ENCODE data around the gene ZNF470. TPM values are rescaled to one million over a fixed set of nuclear protein-coding genes. Genes with fewer than 3 reads are reported as not detected.

Gene ZNF470
- polyA plus RNA-seq, 2 donors = 1.1 to 2.3 TPM

GRCh38 chr19:56601375-56601774 is 34.1 kb downstream of the ZNF470 start:
- 89 to 91% methylated on average over 3 of the region's 3 CpGs for WGBS, 2 donors
- Histone ChIP-seq H3K27ac (ENCODE audit: low read depth in 2 of 2, low read length in 1 of 2) (no peak overlapping the region), H3K4me3 (ENCODE audit: low read depth in 1 of 2, low read length in 2 of 2) (no peak overlapping the region), H3K36me3 (ENCODE audit: control insufficient read depth in 2 of 2, insufficient read depth in 2 of 2, low read length in 1 of 2) (peaks cover 10 to 13% of the 10 kb centered on the region in 2 donors), H3K27me3 (ENCODE audit: control insufficient read depth in 1 of 2, insufficient read depth in 2 of 2, low read length in 2 of 2) (no peaks in the 10 kb centered on the region), H3K9me3 (ENCODE audit: control insufficient read depth in 2 of 2, insufficient read depth in 1 of 2, low read depth in 1 of 2, low read length in 1 of 2) (peaks cover 13 to 30% of the 10 kb centered on the region in 2 donors), H3K4me1 (ENCODE audit: control insufficient read depth in 2 of 2, insufficient read depth in 2 of 2, low read length in 1 of 2) (peaks cover under 1 to 7% of the 10 kb centered on the region in 2 donors)

- peaks cover 0 to 7% of the 10 kb centered on the region in 2 donors for H3K4me1 ChIP-seq (ENCODE audit: control insufficient read depth in 2 of 2, insufficient read depth in 2 of 2, low read length in 1 of 2)
- H3K4me3 ChIP-seq (ENCODE audit: low read depth in 1 of 2, low read length in 2 of 2) = no peak overlapping the region
- no peak overlapping the region for H3K27ac ChIP-seq (ENCODE audit: low read depth in 2 of 2, low read length in 1 of 2)
- WGBS, 2 donors = 75 to 86% methylated on average over 6 of the region's 6 CpGs
- no peaks in the 10 kb centered on the region for H3K27me3 ChIP-seq (ENCODE audit: control insufficient read depth in 1 of 2, insufficient read depth in 2 of 2, low read length in 2 of 2)
- peaks cover 17 to 37% of the 10 kb centered on the region in 2 donors for H3K9me3 ChIP-seq (ENCODE audit: control insufficient read depth in 2 of 2, insufficient read depth in 1 of 2, low read depth in 1 of 2, low read length in 1 of 2)
- peaks cover 13% of the 10 kb centered on the region in 2 donors for H3K36me3 ChIP-seq (ENCODE audit: control insufficient read depth in 2 of 2, insufficient read depth in 2 of 2, low read length in 1 of 2)
Observed at GRCh38 chr19:56603829-56604228, 36.6 kb downstream of the ZNF470 start.

GRCh38 chr19:56608274-56608964 is 41.2 kb downstream of the ZNF470 start:
- WGBS, 2 donors = 89 to 90% methylated on average over 8 of the region's 8 CpGs
- Histone ChIP-seq H3K4me3 (ENCODE audit: low read depth in 1 of 2, low read length in 2 of 2) (no peak overlapping the region), H3K36me3 (ENCODE audit: control insufficient read depth in 2 of 2, insufficient read depth in 2 of 2, low read length in 1 of 2) (peaks cover 4% of the 10 kb centered on the region in 2 donors), H3K9me3 (ENCODE audit: control insufficient read depth in 2 of 2, insufficient read depth in 1 of 2, low read depth in 1 of 2, low read length in 1 of 2) (peaks cover 19 to 36% of the 10 kb centered on the region in 2 donors), H3K27ac (ENCODE audit: low read depth in 2 of 2, low read length in 1 of 2) (no peak overlapping the region), H3K27me3 (ENCODE audit: control insufficient read depth in 1 of 2, insufficient read depth in 2 of 2, low read length in 2 of 2) (no peaks in the 10 kb centered on the region), H3K4me1 (ENCODE audit: control insufficient read depth in 2 of 2, insufficient read depth in 2 of 2, low read length in 1 of 2) (no peaks in the 10 kb centered on the region)

- H3K4me3 ChIP-seq (ENCODE audit: low read depth in 1 of 2, low read length in 2 of 2) = no peak overlapping the region
- H3K4me1 ChIP-seq (ENCODE audit: control insufficient read depth in 2 of 2, insufficient read depth in 2 of 2, low read length in 1 of 2) = no peaks in the 10 kb centered on the region
- 74 to 83% methylated on average over 8 of the region's 8 CpGs for WGBS, 2 donors
- H3K27ac ChIP-seq (ENCODE audit: low read depth in 2 of 2, low read length in 1 of 2) = no peak overlapping the region
- H3K36me3 ChIP-seq (ENCODE audit: control insufficient read depth in 2 of 2, insufficient read depth in 2 of 2, low read length in 1 of 2) = peaks cover 0 to 2% of the 10 kb centered on the region in 2 donors
- no peaks in the 10 kb centered on the region for H3K27me3 ChIP-seq (ENCODE audit: control insufficient read depth in 1 of 2, insufficient read depth in 2 of 2, low read length in 2 of 2)
- peaks cover 9 to 21% of the 10 kb centered on the region in 2 donors for H3K9me3 ChIP-seq (ENCODE audit: control insufficient read depth in 2 of 2, insufficient read depth in 1 of 2, low read depth in 1 of 2, low read length in 1 of 2)
Observed at GRCh38 chr19:56611288-56611687, 44.0 kb downstream of the ZNF470 start.

GRCh38 chr19:56612737-56613136 is 45.5 kb downstream of the ZNF470 start:
- Histone ChIP-seq H3K27ac (ENCODE audit: low read depth in 2 of 2, low read length in 1 of 2) (no peak overlapping the region), H3K4me3 (ENCODE audit: low read depth in 1 of 2, low read length in 2 of 2) (no peak overlapping the region), H3K36me3 (ENCODE audit: control insufficient read depth in 2 of 2, insufficient read depth in 2 of 2, low read length in 1 of 2) (peaks cover under 1 to 2% of the 10 kb centered on the region in 2 donors), H3K27me3 (ENCODE audit: control insufficient read depth in 1 of 2, insufficient read depth in 2 of 2, low read length in 2 of 2) (no peaks in the 10 kb centered on the region), H3K4me1 (ENCODE audit: control insufficient read depth in 2 of 2, insufficient read depth in 2 of 2, low read length in 1 of 2) (no peaks in the 10 kb centered on the region), H3K9me3 (ENCODE audit: control insufficient read depth in 2 of 2, insufficient read depth in 1 of 2, low read depth in 1 of 2, low read length in 1 of 2) (peaks cover 6 to 19% of the 10 kb centered on the region in 2 donors)
- WGBS, 2 donors = 92 to 94% methylated on average over 2 of the region's 2 CpGs

GRCh38 chr19:56613639-56614038 is 46.4 kb downstream of the ZNF470 start:
- H3K4me3 ChIP-seq (ENCODE audit: low read depth in 1 of 2, low read length in 2 of 2) = no peak overlapping the region
- H3K4me1 ChIP-seq (ENCODE audit: control insufficient read depth in 2 of 2, insufficient read depth in 2 of 2, low read length in 1 of 2) = no peaks in the 10 kb centered on the region
- H3K9me3 ChIP-seq (ENCODE audit: control insufficient read depth in 2 of 2, insufficient read depth in 1 of 2, low read depth in 1 of 2, low read length in 1 of 2) = peaks cover 8 to 21% of the 10 kb centered on the region in 2 donors
- no peak overlapping the region for H3K27ac ChIP-seq (ENCODE audit: low read depth in 2 of 2, low read length in 1 of 2)
- no peaks in the 10 kb centered on the region for H3K27me3 ChIP-seq (ENCODE audit: control insufficient read depth in 1 of 2, insufficient read depth in 2 of 2, low read length in 2 of 2)
- H3K36me3 ChIP-seq (ENCODE audit: control insufficient read depth in 2 of 2, insufficient read depth in 2 of 2, low read length in 1 of 2) = peaks cover 5 to 7% of the 10 kb centered on the region in 2 donors
- 85 to 89% methylated on average over 5 of the region's 5 CpGs for WGBS, 2 donors

GRCh38 chr19:56617531-56617930 is 50.3 kb downstream of the ZNF470 start:
- Histone ChIP-seq H3K36me3 (ENCODE audit: control insufficient read depth in 2 of 2, insufficient read depth in 2 of 2, low read length in 1 of 2) (peaks cover 5 to 21% of the 10 kb centered on the region in 2 donors), H3K4me1 (ENCODE audit: control insufficient read depth in 2 of 2, insufficient read depth in 2 of 2, low read length in 1 of 2) (no peaks in the 10 kb centered on the region), H3K27me3 (ENCODE audit: control insufficient read depth in 1 of 2, insufficient read depth in 2 of 2, low read length in 2 of 2) (no peaks in the 10 kb centered on the region), H3K4me3 (ENCODE audit: low read depth in 1 of 2, low read length in 2 of 2) (no peak overlapping the region), H3K9me3 (ENCODE audit: control insufficient read depth in 2 of 2, insufficient read depth in 1 of 2, low read depth in 1 of 2, low read length in 1 of 2) (peaks cover 26 to 42% of the 10 kb centered on the region in 2 donors), H3K27ac (ENCODE audit: low read depth in 2 of 2, low read length in 1 of 2) (no peak overlapping the region)
- WGBS, 2 donors = 94 to 95% methylated on average over 8 of the region's 8 CpGs

- Histone ChIP-seq H3K9me3 (ENCODE audit: control insufficient read depth in 2 of 2, insufficient read depth in 1 of 2, low read depth in 1 of 2, low read length in 1 of 2) (peaks cover 27 to 48% of the 10 kb centered on the region in 2 donors), H3K27ac (ENCODE audit: low read depth in 2 of 2, low read length in 1 of 2) (no peak overlapping the region), H3K4me1 (ENCODE audit: control insufficient read depth in 2 of 2, insufficient read depth in 2 of 2, low read length in 1 of 2) (no peaks in the 10 kb centered on the region), H3K36me3 (ENCODE audit: control insufficient read depth in 2 of 2, insufficient read depth in 2 of 2, low read length in 1 of 2) (peaks cover 9 to 26% of the 10 kb centered on the region in 2 donors), H3K27me3 (ENCODE audit: control insufficient read depth in 1 of 2, insufficient read depth in 2 of 2, low read length in 2 of 2) (no peaks in the 10 kb centered on the region), H3K4me3 (ENCODE audit: low read depth in 1 of 2, low read length in 2 of 2) (no peak overlapping the region)
- 79 to 81% methylated on average over 8 of the region's 8 CpGs for WGBS, 2 donors
Observed at GRCh38 chr19:56619121-56619520, 51.9 kb downstream of the ZNF470 start.

GRCh38 chr19:56622374-56622773 is 55.1 kb downstream of the ZNF470 start:
- Histone ChIP-seq H3K9me3 (ENCODE audit: control insufficient read depth in 2 of 2, insufficient read depth in 1 of 2, low read depth in 1 of 2, low read length in 1 of 2) (peaks cover 33 to 62% of the 10 kb centered on the region in 2 donors), H3K36me3 (ENCODE audit: control insufficient read depth in 2 of 2, insufficient read depth in 2 of 2, low read length in 1 of 2) (peaks cover 9 to 29% of the 10 kb centered on the region in 2 donors)

GRCh38 chr19:56623006-56623405 is 55.7 kb downstream of the ZNF470 start:
- Histone ChIP-seq H3K9me3 (ENCODE audit: control insufficient read depth in 2 of 2, insufficient read depth in 1 of 2, low read depth in 1 of 2, low read length in 1 of 2) (peaks cover 40 to 62% of the 10 kb centered on the region in 2 donors), H3K27ac (ENCODE audit: low read depth in 2 of 2, low read length in 1 of 2) (no peak overlapping the region), H3K4me1 (ENCODE audit: control insufficient read depth in 2 of 2, insufficient read depth in 2 of 2, low read length in 1 of 2) (no peaks in the 10 kb centered on the region), H3K36me3 (ENCODE audit: control insufficient read depth in 2 of 2, insufficient read depth in 2 of 2, low read length in 1 of 2) (peaks cover 6 to 26% of the 10 kb centered on the region in 2 donors), H3K27me3 (ENCODE audit: control insufficient read depth in 1 of 2, insufficient read depth in 2 of 2, low read length in 2 of 2) (no peaks in the 10 kb centered on the region), H3K4me3 (ENCODE audit: low read depth in 1 of 2, low read length in 2 of 2) (no peak overlapping the region)
- 87 to 90% methylated on average over 9 of the region's 9 CpGs for WGBS, 2 donors

More at GRCh38 chr19:56622374-56622773, 55.1 kb downstream of the ZNF470 start:
- no peak overlapping the region for H3K4me3 ChIP-seq (ENCODE audit: low read depth in 1 of 2, low read length in 2 of 2)
- no peaks in the 10 kb centered on the region for H3K4me1 ChIP-seq (ENCODE audit: control insufficient read depth in 2 of 2, insufficient read depth in 2 of 2, low read length in 1 of 2)
- H3K27me3 ChIP-seq (ENCODE audit: control insufficient read depth in 1 of 2, insufficient read depth in 2 of 2, low read length in 2 of 2) = no peaks in the 10 kb centered on the region
- WGBS, 2 donors = 94% methylated on average over 37 of the region's 37 CpGs
- no peak overlapping the region for H3K27ac ChIP-seq (ENCODE audit: low read depth in 2 of 2, low read length in 1 of 2)

Measured in esophagus (tissue), 2 donors.